HG02973 (cell line): ENCODE data around the gene CLTCL1.

ENCODE experiments used
- ATAC-seq: cut with Tn5 transposase; IDR thresholded peaks from one replicate; pipeline ENCODE4 v1.9.1; 2021; ENCODE audit warnings: moderate library complexity; ENCODE audit not compliant: unreplicated experiment

The CLTCL1 gene

GRCh38 chr22:19253143-19253542, 38.4 kb downstream of the CLTCL1 start:
- ATAC-seq = no peak

- ATAC-seq = no peak
Measured at GRCh38 chr22:19244600-19245352, 46.7 kb downstream of the CLTCL1 start.

- no peak for ATAC-seq
Measured at GRCh38 chr22:19242699-19243098, 48.8 kb downstream of the CLTCL1 start.

- no peak for ATAC-seq
Measured at GRCh38 chr22:19241593-19241906, 50.0 kb downstream of the CLTCL1 start.

GRCh38 chr22:19240813-19241592, 50.5 kb downstream of the CLTCL1 start:
- ATAC-seq = no peak

GRCh38 chr22:19239464-19239863, 52.1 kb downstream of the CLTCL1 start:
- no peak for ATAC-seq

- no peak for ATAC-seq
Measured at GRCh38 chr22:19238900-19239299, 52.6 kb downstream of the CLTCL1 start.

- no peak for ATAC-seq
Measured at GRCh38 chr22:19235874-19236273, 55.6 kb downstream of the CLTCL1 start.

- no peak for ATAC-seq
Measured at GRCh38 chr22:19234126-19234896, 57.2 kb downstream of the CLTCL1 start.

- no peak for ATAC-seq
Measured at GRCh38 chr22:19233189-19233661, 58.3 kb downstream of the CLTCL1 start.

GRCh38 chr22:19232623-19233022, 58.9 kb downstream of the CLTCL1 start:
- ATAC-seq = no peak

- no peak for ATAC-seq
Measured at GRCh38 chr22:19231986-19232385, 59.5 kb downstream of the CLTCL1 start.

GRCh38 chr22:19229600-19229999, 61.9 kb downstream of the CLTCL1 start:
- no peak for ATAC-seq

- no peak for ATAC-seq
Measured at GRCh38 chr22:19228179-19228578, 63.3 kb downstream of the CLTCL1 start.

- no peak for ATAC-seq
Measured at GRCh38 chr22:19226428-19226827, 65.1 kb downstream of the CLTCL1 start.

- ATAC-seq = no peak
Measured at GRCh38 chr22:19225560-19225959, 66.0 kb downstream of the CLTCL1 start.

GRCh38 chr22:19224985-19225384, 66.5 kb downstream of the CLTCL1 start:
- ATAC-seq = no peak

- no peak for ATAC-seq
Measured at GRCh38 chr22:19224557-19224956, 67.0 kb downstream of the CLTCL1 start.

GRCh38 chr22:19223617-19224016, 67.9 kb downstream of the CLTCL1 start:
- ATAC-seq = no peak

- ATAC-seq = no peak
Measured at GRCh38 chr22:19223110-19223509, 68.4 kb downstream of the CLTCL1 start.

GRCh38 chr22:19222242-19223005, 69.1 kb downstream of the CLTCL1 start:
- no peak for ATAC-seq
